Astrocyte (in vitro differentiated cells and primary cell): Measurements from ENCODE around the gene PCDHGB6. TPM values are rescaled to one million over a fixed set of nuclear protein-coding genes. Genes with fewer than 3 reads are reported as not detected.
"Not testable (repeated sequence)": the region's sequence is repeated elsewhere in the genome, so short reads cannot be mapped to it uniquely, and the experiment has no call there.

Source experiments
- DNase-seq: peaks from one replicate; pipeline ENCODE4 v3.0.0-alpha.2; 2010; ENCODE audit warnings: low read depth
- FAIRE-seq: peaks from 2 replicates; lab custom pipeline; 2011; peaks lifted over from hg19 to GRCh38; lab: Jason Lieb, UNC
- H2AFZ ChIP-seq: 2 replicates; pipeline ENCODE4 v1.6.0; 2012; ENCODE audit warnings: low read depth, low read length, inconsistent platforms
- H3K27ac ChIP-seq: 2 replicates; pipeline ENCODE4 v1.5.1; 2011; ENCODE audit warnings: low read depth, low read length, inconsistent platforms
- H3K27me3 ChIP-seq: 2 replicates; pipeline ENCODE4 v1.6.0; 2011; ENCODE audit warnings: low read length, inconsistent platforms; ENCODE audit not compliant: insufficient read depth
- H3K36me3 ChIP-seq: 2 replicates; pipeline ENCODE4 v1.5.1; 2011; ENCODE audit warnings: low read length, inconsistent platforms; ENCODE audit not compliant: insufficient read depth
- H3K4me1 ChIP-seq: 2 replicates; pipeline ENCODE4 v1.5.1; 2011; ENCODE audit warnings: low read length, inconsistent platforms; ENCODE audit not compliant: insufficient read depth
- H3K4me2 ChIP-seq: 2 replicates; pipeline ENCODE4 v1.6.0; 2012; ENCODE audit warnings: low read length, inconsistent platforms
- H3K4me3 ChIP-seq: 2 replicates; pipeline ENCODE4 v1.5.1; 2011; ENCODE audit warnings: low read depth, mild to moderate bottlenecking, low read length, inconsistent platforms; ENCODE audit not compliant: insufficient read depth
- H3K79me2 ChIP-seq: 2 replicates; pipeline ENCODE4 v1.6.0; 2012; ENCODE audit warnings: mild to moderate bottlenecking, low read length, inconsistent platforms; ENCODE audit not compliant: insufficient read depth
- H3K9ac ChIP-seq: 2 replicates; pipeline ENCODE4 v1.6.0; 2012; ENCODE audit warnings: mild to moderate bottlenecking, low read length, inconsistent platforms
- H3K9me3 ChIP-seq: 2 replicates; pipeline ENCODE4 v1.5.1; 2012; ENCODE audit warnings: low read depth, mild to moderate bottlenecking, low read length, inconsistent platforms; ENCODE audit not compliant: insufficient read depth
- H4K20me1 ChIP-seq: 2 replicates; pipeline ENCODE4 v1.6.0; 2012; ENCODE audit warnings: low read length, inconsistent platforms; ENCODE audit not compliant: insufficient read depth
- H3K27ac Mint-ChIP-seq: one replicate; pipeline ENCODE4 v1.8.0; 2021; ENCODE audit warnings: mild to moderate bottlenecking, mixed read lengths; ENCODE audit not compliant: unreplicated experiment
- H3K27me3 Mint-ChIP-seq: one replicate; pipeline ENCODE4 v1.8.0; 2021; ENCODE audit warnings: low read depth, mixed read lengths; ENCODE audit not compliant: unreplicated experiment
- H3K36me3 Mint-ChIP-seq: one replicate; pipeline ENCODE4 v1.8.0; 2021; ENCODE audit warnings: low read depth, mixed read lengths; ENCODE audit not compliant: unreplicated experiment
- H3K4me1 Mint-ChIP-seq: one replicate; pipeline ENCODE4 v1.8.0; 2021; ENCODE audit warnings: low read depth, mixed read lengths; ENCODE audit not compliant: unreplicated experiment
- H3K4me3 Mint-ChIP-seq: one replicate; pipeline ENCODE4 v1.8.0; 2021; ENCODE audit warnings: mild to moderate bottlenecking, moderate library complexity, mixed read lengths; ENCODE audit not compliant: unreplicated experiment
- H3K9me3 Mint-ChIP-seq: one replicate; pipeline ENCODE4 v1.8.0; 2021; ENCODE audit warnings: mild to moderate bottlenecking, mixed read lengths; ENCODE audit not compliant: unreplicated experiment
- CTCF ChIP-seq: IDR thresholded peaks from 2 replicates; pipeline ENCODE4 v1.5.1; 2011; ENCODE audit warnings: low read depth, mild to moderate bottlenecking, inconsistent platforms, low read length, moderate library complexity; ENCODE audit not compliant: insufficient read depth
- EZH2 ChIP-seq: IDR thresholded peaks from 2 replicates; pipeline ENCODE4 v1.6.1; 2012; ENCODE audit warnings: mild to moderate bottlenecking, low read length, inconsistent platforms; ENCODE audit not compliant: insufficient read depth
- total RNA-seq: library from RNA; stranded (reverse); gene quantifications from 2 replicates; pipeline ENCODE4 v1.2.1, GENCODE V29; 2021

The PCDHGB6 gene
- total RNA-seq, 1 donor from 2014 or later = 18.4 TPM

GRCh38 chr5:141412854-141413539 is 5.2 kb downstream of the PCDHGB6 start, which contains the start of gene PCDHGA10:
TSS of gene PCDHGA10 (plus strand) at chr5:141412987. CDS start at chr5:141413176, 189 bp downstream.
- H3K9me3 ChIP-seq = peaks cover 33% of the 10 kb centered on the region
- peak within 1 kb of the TSS; percentile 61 for H3K9ac ChIP-seq
- peak within 1 kb of the TSS; percentile 73 for H3K4me2 ChIP-seq
- DNase-seq = peak; percentile 47
- no peaks in the 10 kb centered on the region for H3K79me2 ChIP-seq
- TF ChIP-seq CTCF (peak; percentile 71), EZH2 (no peak)
- H3K4me1 ChIP-seq = no peaks in the 10 kb centered on the region
- Mint-ChIP-seq H3K9me3 (peaks cover 16% of the 10 kb centered on the region), H3K36me3 (peaks cover 23% of the 10 kb centered on the region), H3K27me3 (no peaks in the 10 kb centered on the region), H3K27ac (peak within 1 kb of the TSS; percentile 91), H3K4me1 (peaks cover 13% of the 10 kb centered on the region), H3K4me3 (peak within 1 kb of the TSS; percentile 93)
- H3K27ac ChIP-seq = no peak within 1 kb of the TSS
- H4K20me1 ChIP-seq = peaks cover 3% of the 10 kb centered on the region
- no peak for FAIRE-seq
- H2AFZ ChIP-seq = peak within 1 kb of the TSS; percentile 50
- H3K36me3 ChIP-seq = no peaks in the 10 kb centered on the region
- H3K4me3 ChIP-seq = peak within 1 kb of the TSS; percentile 55
- H3K27me3 ChIP-seq = no peaks in the 10 kb centered on the region

- H3K27ac Mint-ChIP-seq = peak overlapping the region; percentile 91
- Histone ChIP-seq H3K4me3 (peak overlapping the region; percentile 55), H3K9ac (peak overlapping the region; percentile 61), H3K9me3 (peaks cover 34% of the 10 kb centered on the region), H2AFZ (no peak overlapping the region), H3K4me1 (no peaks in the 10 kb centered on the region), H3K27me3 (no peaks in the 10 kb centered on the region), H4K20me1 (peaks cover 3% of the 10 kb centered on the region), H3K79me2 (no peaks in the 10 kb centered on the region), H3K36me3 (no peaks in the 10 kb centered on the region), H3K4me2 (peak overlapping the region; percentile 73), H3K27ac (no peak overlapping the region)
- FAIRE-seq (no peak), DNase-seq (no peak)
- H3K4me1 Mint-ChIP-seq = peaks cover 15% of the 10 kb centered on the region
- peaks cover 20% of the 10 kb centered on the region for H3K9me3 Mint-ChIP-seq
- H3K27me3 Mint-ChIP-seq = no peaks in the 10 kb centered on the region
- peaks cover 29% of the 10 kb centered on the region for H3K36me3 Mint-ChIP-seq
- H3K4me3 Mint-ChIP-seq = peak overlapping the region; percentile 93
- TF ChIP-seq CTCF (no peak), EZH2 (no peak)
Measured at GRCh38 chr5:141413540-141414069, 5.8 kb downstream of the PCDHGB6 start.

GRCh38 chr5:141414548-141415274 is 6.9 kb downstream of the PCDHGB6 start:
- H3K79me2 ChIP-seq, H3K9ac ChIP-seq, H3K27me3 Mint-ChIP-seq, FAIRE-seq, H3K4me2 ChIP-seq, DNase-seq, H3K4me3 ChIP-seq, H3K36me3 ChIP-seq, H3K27ac Mint-ChIP-seq, H3K4me1 ChIP-seq, H4K20me1 ChIP-seq, H3K27ac ChIP-seq, H2AFZ ChIP-seq, H3K27me3 ChIP-seq: not testable (repeated sequence)
- peaks cover 32% of the 10 kb centered on the region for H3K36me3 Mint-ChIP-seq
- peaks cover 34% of the 10 kb centered on the region for H3K9me3 ChIP-seq
- peaks cover 21% of the 10 kb centered on the region for H3K9me3 Mint-ChIP-seq
- H3K4me3 Mint-ChIP-seq = peak overlapping the region; percentile 93
- peaks cover 15% of the 10 kb centered on the region for H3K4me1 Mint-ChIP-seq

- H3K79me2 ChIP-seq, H3K9ac ChIP-seq, H3K27ac ChIP-seq, H3K4me3 Mint-ChIP-seq, H3K4me1 ChIP-seq, H3K36me3 ChIP-seq, H2AFZ ChIP-seq, H3K27me3 ChIP-seq, H3K27ac Mint-ChIP-seq, H3K4me2 ChIP-seq, FAIRE-seq, DNase-seq, H4K20me1 ChIP-seq, H3K4me3 ChIP-seq, H3K27me3 Mint-ChIP-seq: not testable (repeated sequence)
- H3K36me3 Mint-ChIP-seq = peaks cover 33% of the 10 kb centered on the region
- peaks cover 23% of the 10 kb centered on the region for H3K9me3 Mint-ChIP-seq
- H3K4me1 Mint-ChIP-seq = peaks cover 15% of the 10 kb centered on the region
- H3K9me3 ChIP-seq = peaks cover 32% of the 10 kb centered on the region
Measured at GRCh38 chr5:141415275-141415618, 7.4 kb downstream of the PCDHGB6 start.
